ENCODE measurements around the gene RPL22. TPM values are rescaled to one million over a fixed set of nuclear protein-coding genes. Genes with fewer than 3 reads are reported as not detected.

The RPL22 gene
- total RNA-seq, 1 experiment from 2014 or later, result 309 TPM

DNA sequence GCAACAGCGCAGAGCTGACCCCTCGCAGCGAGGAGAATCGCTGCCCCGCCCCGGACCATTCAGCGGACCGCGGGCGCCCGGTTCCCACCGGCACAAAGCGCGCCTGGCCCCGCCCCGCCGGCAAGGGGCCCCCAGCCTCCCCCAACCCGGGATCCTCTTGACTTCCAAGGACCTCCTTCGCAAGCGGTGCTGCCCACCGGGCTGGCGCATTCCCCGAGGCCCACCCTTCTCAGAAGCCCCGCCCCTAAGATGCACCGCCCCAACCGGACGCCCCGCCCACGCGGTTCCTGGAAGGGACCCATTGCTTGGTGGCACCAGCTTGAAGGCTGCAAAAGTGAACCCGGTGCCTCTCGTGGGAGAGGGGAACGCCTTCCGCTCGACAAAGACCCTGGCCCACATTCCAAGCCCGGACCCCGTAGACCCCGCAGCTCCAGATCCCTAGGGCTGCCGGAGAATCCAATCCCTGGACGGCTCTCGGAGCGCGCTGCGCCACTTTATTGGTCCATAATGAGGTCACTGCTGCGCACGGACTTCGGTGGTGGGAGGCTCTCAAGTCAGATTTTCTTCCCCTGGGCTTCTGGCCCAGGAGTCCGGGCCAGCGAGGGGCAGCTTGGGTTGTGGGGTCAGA is 46.6 kb upstream of the RPL22 start:
- in situ Hi-C loops (cut with HindIII; ENCODE audit: low pct_unique_long_range_greater_than_20kb, low sequenced_read_pairs) (no loop called here), intact Hi-C loops (cut with micrococcal nuclease; ENCODE audit: unreplicated experiment) (loop anchor here (2.0 to 5.0 kb wide), 3 partner anchors 166 to 231 kb away; no protein-coding TSS in a partner anchor)
- BruUV-seq (replicated peaks), result no TSS peak
- DNase-seq (ENCODE audit: low read depth, low spot score) (no peak), ATAC-seq (peak; percentile 49)
- TF ChIP-seq SIN3A (IDR thresholded peaks at IDR 0.05; ENCODE audit: borderline replicate concordance, insufficient read depth, low read depth, low read length), result no peak
- TF ChIP-seq, protein P1, sequence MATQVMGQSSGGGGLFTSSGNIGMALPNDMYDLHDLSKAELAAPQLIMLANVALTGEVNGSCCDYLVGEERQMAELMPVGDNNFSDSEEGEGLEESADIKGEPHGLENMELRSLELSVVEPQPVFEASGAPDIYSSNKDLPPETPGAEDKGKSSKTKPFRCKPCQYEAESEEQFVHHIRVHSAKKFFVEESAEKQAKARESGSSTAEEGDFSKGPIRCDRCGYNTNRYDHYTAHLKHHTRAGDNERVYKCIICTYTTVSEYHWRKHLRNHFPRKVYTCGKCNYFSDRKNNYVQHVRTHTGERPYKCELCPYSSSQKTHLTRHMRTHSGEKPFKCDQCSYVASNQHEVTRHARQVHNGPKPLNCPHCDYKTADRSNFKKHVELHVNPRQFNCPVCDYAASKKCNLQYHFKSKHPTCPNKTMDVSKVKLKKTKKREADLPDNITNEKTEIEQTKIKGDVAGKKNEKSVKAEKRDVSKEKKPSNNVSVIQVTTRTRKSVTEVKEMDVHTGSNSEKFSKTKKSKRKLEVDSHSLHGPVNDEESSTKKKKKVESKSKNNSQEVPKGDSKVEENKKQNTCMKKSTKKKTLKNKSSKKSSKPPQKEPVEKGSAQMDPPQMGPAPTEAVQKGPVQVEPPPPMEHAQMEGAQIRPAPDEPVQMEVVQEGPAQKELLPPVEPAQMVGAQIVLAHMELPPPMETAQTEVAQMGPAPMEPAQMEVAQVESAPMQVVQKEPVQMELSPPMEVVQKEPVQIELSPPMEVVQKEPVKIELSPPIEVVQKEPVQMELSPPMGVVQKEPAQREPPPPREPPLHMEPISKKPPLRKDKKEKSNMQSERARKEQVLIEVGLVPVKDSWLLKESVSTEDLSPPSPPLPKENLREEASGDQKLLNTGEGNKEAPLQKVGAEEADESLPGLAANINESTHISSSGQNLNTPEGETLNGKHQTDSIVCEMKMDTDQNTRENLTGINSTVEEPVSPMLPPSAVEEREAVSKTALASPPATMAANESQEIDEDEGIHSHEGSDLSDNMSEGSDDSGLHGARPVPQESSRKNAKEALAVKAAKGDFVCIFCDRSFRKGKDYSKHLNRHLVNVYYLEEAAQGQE (IDR thresholded peaks at IDR 0.05; ENCODE audit: insufficient read depth in 1 of 2, low read depth in 2 of 2, low read length in 1 of 2), result peak in 1 of 2 experiments; percentile 69; a peak in 1 of 4 replicates
- no peaks in the 10 kb centered on the region for H3K36me3 ChIP-seq (ENCODE audit: control insufficient read depth, insufficient read depth, low read length)
- H3K27ac ChIP-seq (ENCODE audit: low read length), result no peak overlapping the region
- peak overlapping the region; percentile 48 to 64 for H3K4me3 ChIP-seq (ENCODE audit: low read depth in 2 of 2, low read length in 2 of 2)
- CTCF ChIA-PET, result interaction anchor here (0.6 to 3.3 kb wide), 10 partner anchors 11 to 370 kb away, joined by 3 to 29 read pairs (median 4); no protein-coding TSS in a partner anchor
- no peaks in the 10 kb centered on the region for H3K9me3 ChIP-seq (ENCODE audit: control insufficient read depth, insufficient read depth, low read depth, low read length)
- H3K27me3 ChIP-seq (ENCODE audit: control insufficient read depth, insufficient read depth, low read length), result no peaks in the 10 kb centered on the region; the same call in 1 of the 2 replicates
- peaks cover 10% of the 10 kb centered on the region for H3K4me1 ChIP-seq (ENCODE audit: control insufficient read depth, insufficient read depth, low read length)
- POLR2A ChIA-PET, result interaction anchor here (0.6 kb wide), 2 partner anchors 41 to 687 kb away, joined by 3 read pairs; no protein-coding TSS in a partner anchor

DNA sequence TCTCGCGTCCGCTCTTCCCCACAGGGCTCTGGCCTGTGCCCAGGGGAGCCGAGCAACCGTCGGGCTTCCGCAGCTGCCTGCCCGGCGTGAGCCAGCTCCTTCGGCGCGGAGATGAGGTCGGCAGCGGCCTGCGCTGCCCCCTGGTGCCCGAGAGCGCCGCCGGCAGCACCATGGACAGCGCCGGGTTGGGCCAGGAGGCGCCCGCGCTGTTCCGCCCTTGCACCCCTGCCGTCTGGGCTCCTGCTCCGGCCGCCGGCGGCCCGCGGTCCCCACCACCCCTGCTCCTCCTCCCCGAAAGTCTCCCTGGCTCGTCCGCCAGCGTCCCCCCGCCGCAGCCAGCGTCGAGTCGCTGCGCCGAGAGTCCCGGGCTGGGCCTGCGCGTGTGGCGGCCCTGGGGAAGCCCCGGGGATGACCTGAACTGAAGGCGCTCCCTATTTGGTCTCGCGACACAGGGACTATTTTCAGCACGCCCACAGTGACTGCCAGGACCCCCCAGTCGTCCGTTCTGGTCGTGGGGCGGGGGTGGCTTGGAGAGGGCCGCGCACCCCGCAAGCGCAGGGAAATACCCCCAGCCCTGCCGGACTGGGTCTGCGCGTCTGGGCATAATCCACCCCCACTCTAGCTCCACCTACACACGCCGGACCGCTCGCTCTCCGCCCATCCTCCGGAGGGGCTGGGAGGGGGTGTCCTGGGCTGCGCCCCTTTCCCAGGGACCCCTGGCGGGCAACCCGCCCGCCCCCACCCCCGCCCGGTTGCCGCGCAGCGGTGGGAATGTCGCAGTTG is 45.9 kb upstream of the RPL22 start:
- ChIA-PET POLR2A (no interaction called here), CTCF (interaction anchor here (0.6 to 3.3 kb wide), 15 partner anchors 9 to 802 kb away, joined by 3 to 29 read pairs (median 4); partner anchors contain the start of gene KCNAB2)
- BruUV-seq (replicated peaks), result no TSS peak
- TF ChIP-seq SIN3A (IDR thresholded peaks at IDR 0.05; ENCODE audit: borderline replicate concordance, insufficient read depth, low read depth, low read length) (peak; percentile 100), POLR2AphosphoS5 (IDR thresholded peaks at IDR 0.05; ENCODE audit: low read depth, low read length) (no peak), CTCF (IDR thresholded peaks at IDR 0.05) (peak; percentile 91), TCF7L2 (IDR thresholded peaks at IDR 0.05; ENCODE audit: low read depth, low read length) (peak; percentile 33; the same call in 1 of the 2 replicates)
- TF ChIP-seq, protein P1 (IDR thresholded peaks at IDR 0.05; ENCODE audit: insufficient read depth in 1 of 2, low read depth in 2 of 2, low read length in 1 of 2), result peak; percentile 99
- H3K27ac ChIP-seq (ENCODE audit: low read length), result no peak overlapping the region
- ATAC-seq (peak; percentile 72), DNase-seq (ENCODE audit: low read depth, low spot score) (peak; percentile 36)
- H3K36me3 ChIP-seq (ENCODE audit: control insufficient read depth, insufficient read depth, low read length), result no peaks in the 10 kb centered on the region
- intact Hi-C loops (cut with micrococcal nuclease; ENCODE audit: unreplicated experiment), result loop anchor here (2.0 to 5.0 kb wide), 3 partner anchors 167 to 232 kb away; no protein-coding TSS in a partner anchor
- no peaks in the 10 kb centered on the region; the same call in 1 of the 2 replicates for H3K27me3 ChIP-seq (ENCODE audit: control insufficient read depth, insufficient read depth, low read length)
- peak overlapping the region; percentile 48 to 64 for H3K4me3 ChIP-seq (ENCODE audit: low read depth in 2 of 2, low read length in 2 of 2)
- H3K4me1 ChIP-seq (ENCODE audit: control insufficient read depth, insufficient read depth, low read length), result peaks cover 10% of the 10 kb centered on the region
- in situ Hi-C loops (cut with HindIII; ENCODE audit: low pct_unique_long_range_greater_than_20kb, low sequenced_read_pairs), result no loop called here
- H3K9me3 ChIP-seq (ENCODE audit: control insufficient read depth, insufficient read depth, low read depth, low read length), result no peaks in the 10 kb centered on the region

Data from Panc1 (cell line).